ENCODE measurements around the gene CHST2.

CHST2 gene

DNA sequence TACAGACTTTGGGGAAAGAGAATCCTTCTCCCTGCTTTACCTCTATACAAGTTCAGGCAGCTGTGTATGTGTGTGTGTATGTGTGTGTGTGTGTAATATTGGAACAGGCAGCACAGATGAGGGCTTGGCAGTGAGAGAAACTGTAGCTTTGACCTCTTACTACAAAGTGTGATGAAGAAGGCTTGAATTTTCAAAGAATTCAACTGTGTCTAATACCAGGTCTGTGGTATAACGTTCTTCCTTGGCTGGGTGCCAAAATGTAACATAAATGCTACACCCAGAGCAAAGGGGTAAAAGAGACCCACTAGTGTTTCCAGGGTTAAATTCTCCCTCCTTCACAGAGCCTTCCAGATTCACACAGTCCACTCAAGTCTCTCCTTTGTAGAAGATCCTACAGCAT is 51.1 kb downstream of the CHST2 start:
- DNase-seq: no peak

DNA sequence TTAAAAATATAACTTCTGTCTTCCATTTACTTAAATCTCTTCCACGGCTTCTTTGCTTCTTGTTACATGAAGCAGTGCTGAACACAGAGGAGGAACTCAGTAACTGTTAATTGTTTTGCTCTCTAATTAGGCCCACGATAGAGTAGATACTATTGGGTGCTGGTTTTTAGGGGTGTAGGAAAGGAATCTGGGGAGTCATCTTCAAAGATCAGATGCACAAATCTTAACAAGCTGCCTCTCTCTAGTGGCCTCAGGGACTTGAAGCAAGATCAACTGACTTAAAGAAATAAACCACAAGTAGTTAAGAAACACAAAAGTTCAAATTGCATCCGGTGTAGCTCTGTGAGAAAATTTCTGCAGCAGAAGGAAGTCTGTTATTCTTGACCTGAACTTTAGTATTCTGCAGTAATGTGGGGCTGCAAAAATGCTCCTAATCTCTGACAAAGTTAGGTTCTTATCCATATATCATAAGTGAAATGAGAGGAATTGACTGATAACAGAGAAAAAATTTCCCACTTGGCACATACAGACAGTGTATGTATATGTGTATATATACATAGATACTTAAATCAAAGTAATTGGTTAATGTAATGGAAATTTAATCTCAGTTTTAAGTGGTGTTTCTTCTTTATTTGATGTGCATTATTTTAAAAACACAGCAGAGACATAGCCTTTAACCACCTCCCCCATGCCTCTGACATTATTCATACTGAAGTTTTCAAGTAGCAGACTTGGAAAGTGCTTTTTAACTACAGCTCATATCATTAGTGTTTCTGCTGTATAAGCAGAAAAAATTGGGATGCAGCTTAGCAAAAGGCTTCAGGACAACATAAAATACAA is 51.8 kb downstream of the CHST2 start:
- no peak for DNase-seq

DNA sequence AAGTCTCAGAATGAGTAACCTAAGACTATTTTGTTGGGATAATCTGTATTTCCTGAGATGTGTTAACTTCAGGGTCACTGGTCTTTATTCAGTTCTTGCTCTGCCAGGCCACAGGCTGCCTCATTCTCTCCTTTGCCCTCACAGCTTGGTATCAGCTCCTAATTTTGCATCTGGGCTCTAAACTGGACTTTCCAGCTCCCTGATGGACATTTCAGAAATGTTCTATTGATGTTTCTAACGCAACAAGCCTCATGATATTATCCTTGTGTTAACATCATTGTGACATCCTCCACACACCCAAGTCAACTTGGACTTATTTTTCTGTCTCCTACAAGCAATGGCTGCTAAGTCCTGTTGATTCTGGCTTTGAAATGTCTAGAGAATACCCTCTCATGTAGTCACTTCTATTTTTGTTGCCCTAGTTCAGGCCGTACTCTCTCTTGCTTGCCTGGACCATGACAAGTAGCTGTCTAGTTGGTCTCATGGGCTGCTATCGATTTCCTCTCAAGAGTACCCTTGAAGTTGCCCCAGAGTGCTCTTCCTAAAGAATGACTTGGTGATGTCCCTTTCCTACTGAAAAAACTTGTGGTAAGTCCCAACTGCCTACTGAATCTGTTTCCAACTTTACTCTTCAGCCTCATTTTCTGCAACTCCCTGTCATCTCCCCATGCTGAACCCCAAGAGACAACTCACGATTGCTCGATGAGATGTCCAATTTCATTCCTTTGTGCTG is 52.7 kb downstream of the CHST2 start:
- no peak for DNase-seq

DNA sequence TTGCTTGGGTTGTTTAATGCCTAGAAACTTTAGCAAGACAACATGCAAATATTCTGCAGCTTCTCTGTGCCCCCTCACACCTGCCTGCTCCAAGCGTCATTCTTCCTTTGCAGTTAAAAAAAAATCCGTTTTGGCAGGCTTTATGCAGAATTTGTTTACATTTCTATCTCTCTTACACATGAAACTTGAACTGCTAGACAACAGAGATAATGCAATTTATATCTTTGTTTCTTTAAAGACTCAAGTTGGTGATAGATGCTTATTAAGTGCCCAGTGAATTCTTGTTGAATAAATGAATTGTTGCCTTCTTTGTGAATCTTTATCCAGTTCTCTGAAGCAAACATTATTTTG is 53.2 kb downstream of the CHST2 start:
- DNase-seq: no peak

DNA sequence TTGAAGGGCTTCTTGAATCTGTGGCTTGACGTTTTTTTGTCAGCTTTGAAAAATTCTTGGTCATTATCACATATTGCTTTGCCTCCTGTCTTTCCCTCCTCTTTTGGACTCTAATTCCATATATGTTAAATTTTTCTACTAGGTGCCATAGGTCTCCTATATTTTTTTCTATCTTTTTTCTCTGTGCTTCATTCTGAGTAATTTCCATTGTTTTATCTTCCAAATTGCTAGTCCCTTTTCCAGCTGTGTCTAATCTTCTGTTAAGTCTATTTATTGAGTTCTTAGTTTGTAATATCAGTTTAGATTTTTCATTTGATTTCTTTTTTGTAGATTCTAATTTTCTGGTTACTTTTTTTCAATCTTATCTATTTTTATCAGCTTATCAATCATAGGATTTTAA is 53.7 kb downstream of the CHST2 start:
- no peak for DNase-seq

Measured in islet precursor cell (in vitro differentiated cells).